GM19463 (cell line): ENCODE data around the gene GRIA4.
A peak's percentile ranks its signal among the peaks of the same experiment; 100 is the strongest.
"Not testable (repeated sequence)": the region's sequence is repeated elsewhere in the genome, so short reads cannot be mapped to it uniquely, and the experiment has no call there.

Source experiments
- ATAC-seq: cut with Tn5 transposase; IDR thresholded peaks from one replicate; pipeline ENCODE4 v1.9.1; 2021; ENCODE audit warnings: mild to moderate bottlenecking, moderate library complexity; ENCODE audit not compliant: unreplicated experiment

Gene GRIA4

GRCh38 chr11:105979997-105980703 is 370.3 kb downstream of the GRIA4 start:
- no peak for ATAC-seq

- peak; percentile 65 for ATAC-seq
Measured at GRCh38 chr11:105986554-105986953, 376.7 kb downstream of the GRIA4 start.

GRCh38 chr11:105988197-105988596 is 378.3 kb downstream of the GRIA4 start:
- no peak for ATAC-seq

- ATAC-seq, result no peak
Measured at GRCh38 chr11:105989124-105989523, 379.3 kb downstream of the GRIA4 start.

GRCh38 chr11:105991888-105992287 is 382.0 kb downstream of the GRIA4 start:
- ATAC-seq, result no peak

- peak; percentile 46 for ATAC-seq
Measured at GRCh38 chr11:106001304-106002012, 391.6 kb downstream of the GRIA4 start.

GRCh38 chr11:106003094-106003493 is 393.2 kb downstream of the GRIA4 start:
- not testable (repeated sequence) for ATAC-seq

GRCh38 chr11:106011481-106011880 is 401.6 kb downstream of the GRIA4 start:
- no peak for ATAC-seq

- no peak for ATAC-seq
Measured at GRCh38 chr11:106012744-106013143, 402.9 kb downstream of the GRIA4 start.

GRCh38 chr11:106014035-106014434 is 404.2 kb downstream of the GRIA4 start:
- ATAC-seq, result no peak

- ATAC-seq, result no peak
Measured at GRCh38 chr11:106014620-106015019, 404.7 kb downstream of the GRIA4 start.

- no peak for ATAC-seq
Measured at GRCh38 chr11:106015066-106015465, 405.2 kb downstream of the GRIA4 start.

- ATAC-seq, result no peak
Measured at GRCh38 chr11:106017093-106017492, 407.2 kb downstream of the GRIA4 start.

GRCh38 chr11:106021181-106021966 is 411.5 kb downstream of the GRIA4 start:
- peak; percentile 6 for ATAC-seq

GRCh38 chr11:106021967-106022794 is 412.3 kb downstream of the GRIA4 start, which contains the start of gene MSANTD4:
Gene MSANTD4 (minus strand): TSS chr11:106022240. CDS start chr11:106010917, 11,323 bp downstream.
- peak; percentile 94 for ATAC-seq

GRCh38 chr11:106022795-106023275 is 413.0 kb downstream of the GRIA4 start:
- no peak for ATAC-seq

- no peak for ATAC-seq
Measured at GRCh38 chr11:106030609-106031008, 420.7 kb downstream of the GRIA4 start.

GRCh38 chr11:106031202-106031810 is 421.4 kb downstream of the GRIA4 start:
- no peak for ATAC-seq
